Esophagus squamous epithelium (tissue), 5 donors: ENCODE measurements around the gene MTREX. TPM values are rescaled to one million over a fixed set of nuclear protein-coding genes. Genes with fewer than 3 reads are reported as not detected.
A peak's percentile ranks its signal among the peaks of the same experiment; 100 is the strongest.

Experiments used
- DNase-seq: peaks from one replicate; lab custom pipeline; 2025; lab: John Stamatoyannopoulos, UW
- H3K27ac ChIP-seq, 4 donors: fragments of 200-600 bp; sonication (generic); one replicate each; pipeline ENCODE4 v1.5.1; 2016 to 2019; ENCODE audit warnings: mild to moderate bottlenecking in 1 of 4
- H3K27me3 ChIP-seq, 4 donors: fragments of 200-600 bp; sonication (generic); 1 replicate in 3 of 4; 2 replicates in 1 of 4; pipeline versions ENCODE4 v1.5.1 to v1.6.0; 2017 to 2021; ENCODE audit warnings: antibody characterized with exemption in 1 of 4
- H3K36me3 ChIP-seq, 3 donors: fragments of 200-600 bp; sonication (generic); one replicate each; pipeline ENCODE4 v1.5.1; 2016 to 2019
- H3K4me1 ChIP-seq, 3 donors: fragments of 200-600 bp; sonication (generic); one replicate each; pipeline ENCODE4 v1.5.1; 2017 to 2019
- H3K4me3 ChIP-seq, 4 donors: fragments of 200-600 bp; sonication (generic); 1 replicate in 3 of 4; 2 replicates in 1 of 4; pipeline ENCODE4 v1.5.1; 2016 to 2019; ENCODE audit warnings: mild to moderate bottlenecking in 2 of 4, moderate library complexity in 1 of 4
- H3K9me3 ChIP-seq, 3 donors: fragments of 200-600 bp; sonication (generic); one replicate each; pipeline ENCODE4 v1.5.1; 2016 to 2019
- POLR2A ChIP-seq, 4 donors: fragments of 450-650 bp; IDR thresholded peaks; one replicate each; pipeline ENCODE4 v1.6.1; 2017; ENCODE audit warnings: antibody characterized with exemption in 4 of 4, mild to moderate bottlenecking in 4 of 4, moderate library complexity in 3 of 4
- WGBS, 2 donors: methylation state at CpG; one replicate each; pipeline ENCODE4 v1.1.5; 2018; 5-methylcytosine and 5-hydroxymethylcytosine counted together
- intact Hi-C: fragments of 100-400 bp; cut with DNase I; formaldehyde crosslinking; loops from one replicate; pipeline ENCODE4 v1.15.0; 2022
- total RNA-seq, 4 donors: library from RNA; depleted of rRNA; stranded (reverse); fragments of >200 nt; gene quantifications; one replicate each; pipeline ENCODE4 v1.1.0, GENCODE V29; 2016
- TF ChIP-seq, protein P1 (sequence below), 6 experiments: fragments of 450-650 bp in 4 of 6; fragments of 200-600 bp in 2 of 6; sonication (generic) in 2 of 6; IDR thresholded peaks; one replicate each; pipeline ENCODE4 v1.5.1; 2016 to 2019; ENCODE audit warnings: antibody characterized with exemption in 6 of 6, mild to moderate bottlenecking in 4 of 6, moderate library complexity in 4 of 6
- donor health status: DM: yes; HTN: yes; CAD: no.

MTREX gene
- total RNA-seq, 4 donors from 2014 or later, result 63.9 to 79.3 (median 72.2) TPM

DNA sequence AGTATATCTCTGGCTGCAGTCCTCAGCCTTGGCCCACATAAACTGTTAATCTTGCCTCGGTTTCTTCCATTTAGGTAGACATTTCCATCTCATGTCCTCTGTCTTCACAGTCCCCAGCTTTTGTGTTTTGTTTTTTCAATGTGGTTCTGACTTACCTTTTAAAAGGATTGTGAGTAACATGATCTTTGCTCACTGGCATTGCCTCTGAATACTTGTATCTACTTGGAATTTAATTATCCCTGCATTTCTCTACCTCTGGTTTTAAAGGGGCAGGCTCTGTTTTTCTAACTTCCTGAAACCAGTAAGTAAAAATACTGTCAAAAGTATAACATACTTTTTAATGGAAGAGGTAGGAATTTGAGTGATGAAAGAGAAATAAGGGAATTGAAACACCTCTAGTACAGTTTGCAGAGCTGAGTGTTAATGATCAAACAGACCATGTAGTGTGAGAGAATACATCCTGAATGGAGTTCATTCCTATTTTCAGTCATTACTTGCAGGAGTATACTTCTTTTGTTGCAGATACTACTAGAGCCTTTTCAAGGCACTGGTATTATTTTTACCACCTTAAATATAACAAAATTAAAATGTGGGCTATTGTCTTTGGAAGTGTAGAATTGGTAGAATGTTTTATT is 62.6 kb downstream of the MTREX start:
- peaks cover 0 to 88% (median 3%) of the 10 kb centered on the region in 3 donors for H3K36me3 ChIP-seq
- DNase-seq, result no peak

DNA sequence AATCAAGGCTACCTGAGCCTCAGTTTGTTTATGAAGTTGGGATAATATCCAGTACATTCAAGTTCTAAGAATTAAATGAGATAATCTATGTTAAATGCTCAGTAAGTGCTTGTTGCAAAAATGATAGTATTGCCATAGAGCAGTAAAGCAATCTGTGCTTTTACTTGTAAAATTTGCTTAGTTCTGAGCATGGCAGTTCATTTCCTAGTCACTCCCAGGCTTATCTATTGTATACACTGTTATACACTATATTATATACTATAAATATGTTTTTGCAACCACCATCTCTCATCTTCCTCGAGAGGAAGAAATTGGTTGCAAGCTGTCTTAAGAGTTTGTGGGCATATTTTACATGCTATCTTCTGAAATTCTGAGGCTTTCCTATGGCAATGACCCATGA is 63.4 kb downstream of the MTREX start:
- no peaks in the 10 kb centered on the region for H3K27me3 ChIP-seq
- H3K4me1 ChIP-seq, result no peaks in the 10 kb centered on the region
- H3K4me3 ChIP-seq, result no peak overlapping the region
- WGBS, 2 donors, result 67 to 95% methylated on average over 1 of the region's 1 CpG
- H3K27ac ChIP-seq, result no peak overlapping the region
- no peak for DNase-seq
- intact Hi-C loops, result no loop called here
- no peak for TF ChIP-seq POLR2A (IDR thresholded peaks at IDR 0.05)
- TF ChIP-seq, protein P1, sequence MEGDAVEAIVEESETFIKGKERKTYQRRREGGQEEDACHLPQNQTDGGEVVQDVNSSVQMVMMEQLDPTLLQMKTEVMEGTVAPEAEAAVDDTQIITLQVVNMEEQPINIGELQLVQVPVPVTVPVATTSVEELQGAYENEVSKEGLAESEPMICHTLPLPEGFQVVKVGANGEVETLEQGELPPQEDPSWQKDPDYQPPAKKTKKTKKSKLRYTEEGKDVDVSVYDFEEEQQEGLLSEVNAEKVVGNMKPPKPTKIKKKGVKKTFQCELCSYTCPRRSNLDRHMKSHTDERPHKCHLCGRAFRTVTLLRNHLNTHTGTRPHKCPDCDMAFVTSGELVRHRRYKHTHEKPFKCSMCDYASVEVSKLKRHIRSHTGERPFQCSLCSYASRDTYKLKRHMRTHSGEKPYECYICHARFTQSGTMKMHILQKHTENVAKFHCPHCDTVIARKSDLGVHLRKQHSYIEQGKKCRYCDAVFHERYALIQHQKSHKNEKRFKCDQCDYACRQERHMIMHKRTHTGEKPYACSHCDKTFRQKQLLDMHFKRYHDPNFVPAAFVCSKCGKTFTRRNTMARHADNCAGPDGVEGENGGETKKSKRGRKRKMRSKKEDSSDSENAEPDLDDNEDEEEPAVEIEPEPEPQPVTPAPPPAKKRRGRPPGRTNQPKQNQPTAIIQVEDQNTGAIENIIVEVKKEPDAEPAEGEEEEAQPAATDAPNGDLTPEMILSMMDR (IDR thresholded peaks at IDR 0.05), result no peak
- peaks cover 0 to 87% (median 3%) of the 10 kb centered on the region in 3 donors for H3K36me3 ChIP-seq
- no peaks in the 10 kb centered on the region for H3K9me3 ChIP-seq

More for the DNA sequence above, 62.6 kb downstream of the MTREX start:
- Histone ChIP-seq H3K4me3 (no peak overlapping the region), H3K27ac (no peak overlapping the region), H3K4me1 (no peaks in the 10 kb centered on the region), H3K27me3 (no peaks in the 10 kb centered on the region), H3K9me3 (no peaks in the 10 kb centered on the region)
- intact Hi-C loops, result no loop called here
- TF ChIP-seq POLR2A (IDR thresholded peaks at IDR 0.05), result no peak
- TF ChIP-seq, protein P1 (IDR thresholded peaks at IDR 0.05), result no peak
- WGBS, 2 donors, result 91 to 100% methylated on average over 1 of the region's 1 CpG

DNA sequence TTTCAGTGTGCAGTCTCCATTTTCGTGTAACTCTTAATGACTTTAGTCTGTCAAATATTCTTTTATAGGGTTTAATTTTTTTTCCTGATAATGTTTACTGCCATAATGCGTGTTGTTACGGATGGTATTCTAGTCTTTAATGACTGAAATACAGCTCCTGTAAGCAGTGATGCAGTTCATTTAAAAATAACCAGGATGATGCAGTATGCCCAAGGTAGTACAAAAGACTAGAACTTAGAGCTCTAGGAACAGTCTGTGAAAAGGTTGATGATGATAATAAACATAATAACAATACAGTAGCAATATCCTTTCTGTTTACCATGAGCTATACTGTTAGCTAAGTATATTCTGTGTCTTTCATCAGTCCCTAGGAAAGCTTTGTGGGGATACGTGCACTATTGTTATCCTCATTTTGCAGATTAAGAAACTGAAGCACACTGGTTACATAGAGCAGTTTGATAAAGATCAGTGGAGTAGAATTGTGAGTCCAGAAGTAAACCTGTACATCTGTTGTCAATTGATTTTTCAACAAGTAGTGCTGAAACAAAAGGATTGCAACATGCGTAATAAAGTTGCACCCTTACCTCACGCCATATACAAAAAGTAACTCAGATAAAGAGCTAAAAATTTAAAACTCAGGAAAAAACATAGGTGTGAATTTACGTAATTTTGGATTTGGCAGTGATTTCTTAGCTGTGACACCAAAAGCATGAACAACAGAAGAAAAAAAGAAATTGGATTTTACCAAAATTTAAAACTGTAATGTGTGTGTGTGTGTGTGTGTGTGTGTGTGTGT is 64.5 kb downstream of the MTREX start:
- H3K27ac ChIP-seq, result no peak overlapping the region
- no peak for DNase-seq
- no peaks in the 10 kb centered on the region for H3K27me3 ChIP-seq
- 96 to 97% methylated on average over 7 of the region's 7 CpGs for WGBS, 2 donors
- TF ChIP-seq, protein P1 (IDR thresholded peaks at IDR 0.05), result no peak
- no peak for TF ChIP-seq POLR2A (IDR thresholded peaks at IDR 0.05)
- H3K4me1 ChIP-seq, result no peaks in the 10 kb centered on the region
- H3K36me3 ChIP-seq, result peaks cover 0 to 87% (median 0%) of the 10 kb centered on the region in 3 donors
- no peak overlapping the region for H3K4me3 ChIP-seq
- intact Hi-C loops, result no loop called here
- H3K9me3 ChIP-seq, result no peaks in the 10 kb centered on the region

DNA sequence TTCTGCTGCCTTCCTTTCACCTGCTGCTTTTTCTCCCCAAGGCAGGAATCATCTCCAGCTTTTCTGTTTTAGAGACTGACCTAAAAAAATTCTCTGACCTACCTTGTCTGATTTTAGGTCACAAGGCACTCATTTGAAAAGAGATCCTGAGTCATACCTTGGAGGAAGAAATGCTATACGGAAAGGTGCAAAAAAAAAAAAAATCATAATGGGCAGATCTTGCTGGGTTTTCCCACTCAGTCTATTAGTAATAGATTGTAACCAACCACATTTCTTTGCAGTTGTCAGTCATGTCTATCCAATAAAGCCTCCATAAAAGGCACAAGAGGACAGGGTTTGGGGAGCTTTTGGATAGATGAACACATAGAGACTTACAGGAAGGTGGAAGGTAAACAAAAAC is 70.0 kb downstream of the MTREX start:
- intact Hi-C loops, result no loop called here
- H3K27me3 ChIP-seq, result no peaks in the 10 kb centered on the region
- H3K27ac ChIP-seq, result peak overlapping the region in 3 of 4 donors; percentile 22 to 55 (median 53)
- peaks cover 0 to 4% (median 3%) of the 10 kb centered on the region in 3 donors for H3K9me3 ChIP-seq
- H3K4me3 ChIP-seq, result no peak overlapping the region
- 38 to 42% methylated on average over 1 of the region's 1 CpG for WGBS, 2 donors
- no peak for TF ChIP-seq POLR2A (IDR thresholded peaks at IDR 0.05)
- TF ChIP-seq, protein P1 (IDR thresholded peaks at IDR 0.05), result no peak
- peaks cover 2 to 87% (median 8%) of the 10 kb centered on the region in 3 donors for H3K36me3 ChIP-seq
- no peak for DNase-seq
- H3K4me1 ChIP-seq, result no peaks in the 10 kb centered on the region

DNA sequence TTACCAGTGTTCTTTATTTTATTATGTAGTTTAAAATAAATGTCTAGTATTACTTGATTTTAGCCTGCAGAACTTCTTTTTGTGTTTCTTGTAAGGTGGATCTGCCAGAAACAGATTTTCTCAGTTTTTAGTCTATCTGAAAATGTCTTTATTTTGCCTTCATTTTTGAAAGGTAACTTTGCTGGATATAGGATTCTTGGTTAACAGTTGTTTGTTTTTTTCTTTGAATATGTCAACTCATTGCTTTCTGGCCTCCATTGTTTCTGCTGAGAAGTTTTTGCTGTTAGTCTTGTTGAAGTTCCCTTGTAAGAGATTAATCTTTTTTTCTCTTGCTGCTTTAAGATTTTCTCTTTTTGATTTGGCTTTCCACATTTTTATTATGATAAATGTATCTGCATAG is 75.5 kb downstream of the MTREX start:
- Histone ChIP-seq H3K36me3 (peaks cover 4 to 69% (median 10%) of the 10 kb centered on the region in 3 donors), H3K27me3 (no peaks in the 10 kb centered on the region), H3K9me3 (peaks cover 0 to 15% (median 8%) of the 10 kb centered on the region in 3 donors), H3K27ac (no peak overlapping the region), H3K4me3 (no peak overlapping the region), H3K4me1 (peaks cover 0 to 7% (median 0%) of the 10 kb centered on the region in 3 donors)
- intact Hi-C loops, result no loop called here
- TF ChIP-seq, protein P1 (IDR thresholded peaks at IDR 0.05), result no peak
- no peak for TF ChIP-seq POLR2A (IDR thresholded peaks at IDR 0.05)
- DNase-seq, result no peak
